T-helper 1 cell treated with Interleukin-12 subunit alpha and Interleukin-12 subunit beta and Interleukin-4 antibody, amounts not matched to agents 30 ng/mL and 1 ng/mL, for 36 hours (primary cell): ENCODE data around the gene USP17L22. TPM values are rescaled to one million over a fixed set of nuclear protein-coding genes. Genes with fewer than 3 reads are reported as not detected.
"Not testable (repeated sequence)": the region's sequence is repeated elsewhere in the genome, so short reads cannot be mapped to it uniquely, and the experiment has no call there.

Experiments used
- intact Hi-C: fragments of 100-400 bp; cut with micrococcal nuclease; formaldehyde crosslinking; loops from one replicate; pipeline ENCODE4 v1.15.1; 2024
- total RNA-seq: library from RNA; stranded (reverse); gene quantifications from 2 replicates; pipeline ENCODE4 v1.2.3, GENCODE V29; 2022

USP17L22 gene, protein sequence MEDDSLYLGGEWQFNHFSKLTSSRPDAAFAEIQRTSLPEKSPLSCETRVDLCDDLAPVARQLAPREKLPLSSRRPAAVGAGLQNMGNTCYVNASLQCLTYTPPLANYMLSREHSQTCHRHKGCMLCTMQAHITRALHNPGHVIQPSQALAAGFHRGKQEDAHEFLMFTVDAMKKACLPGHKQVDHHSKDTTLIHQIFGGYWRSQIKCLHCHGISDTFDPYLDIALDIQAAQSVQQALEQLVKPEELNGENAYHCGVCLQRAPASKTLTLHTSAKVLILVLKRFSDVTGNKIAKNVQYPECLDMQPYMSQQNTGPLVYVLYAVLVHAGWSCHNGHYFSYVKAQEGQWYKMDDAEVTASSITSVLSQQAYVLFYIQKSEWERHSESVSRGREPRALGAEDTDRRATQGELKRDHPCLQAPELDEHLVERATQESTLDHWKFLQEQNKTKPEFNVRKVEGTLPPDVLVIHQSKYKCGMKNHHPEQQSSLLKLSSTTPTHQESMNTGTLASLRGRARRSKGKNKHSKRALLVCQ
- not detected in 2 replicates for total RNA-seq

- intact Hi-C loops: not testable (repeated sequence)
These were observed at the start of gene USP17L22 for GRCh38 chr4:9267319-9267718. TSS of gene USP17L22 (plus strand) at chr4:9267619. CDS start at chr4:9267619, 0 bp downstream.

DNA sequence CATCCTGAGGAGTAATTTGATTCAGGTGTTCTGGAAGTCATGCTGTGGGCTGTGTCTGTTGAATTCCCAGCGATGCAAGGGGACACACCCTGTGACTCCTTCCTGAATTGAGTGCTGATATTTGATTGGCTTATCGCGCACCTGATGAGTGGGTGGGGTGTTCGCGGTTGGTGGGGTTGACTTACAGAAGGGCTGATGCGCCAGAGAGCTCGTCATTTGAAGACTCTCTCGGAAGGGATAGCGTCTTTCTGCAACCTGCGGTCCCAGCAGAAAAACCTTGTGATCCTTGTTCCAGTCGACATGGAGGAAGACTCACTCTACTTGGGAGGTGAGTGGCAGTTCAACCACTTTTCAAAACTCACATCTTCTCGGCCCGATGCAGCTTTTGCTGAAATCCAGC is 47.6 kb upstream of the USP17L22 start, which contains the start of gene USP17L12:
USP17L12 (plus strand) TSS at position 301 of the 400 bp plus-strand sequence; CDS start at position 301, 0 bp downstream.
- intact Hi-C loops: not testable (repeated sequence)

DNA sequence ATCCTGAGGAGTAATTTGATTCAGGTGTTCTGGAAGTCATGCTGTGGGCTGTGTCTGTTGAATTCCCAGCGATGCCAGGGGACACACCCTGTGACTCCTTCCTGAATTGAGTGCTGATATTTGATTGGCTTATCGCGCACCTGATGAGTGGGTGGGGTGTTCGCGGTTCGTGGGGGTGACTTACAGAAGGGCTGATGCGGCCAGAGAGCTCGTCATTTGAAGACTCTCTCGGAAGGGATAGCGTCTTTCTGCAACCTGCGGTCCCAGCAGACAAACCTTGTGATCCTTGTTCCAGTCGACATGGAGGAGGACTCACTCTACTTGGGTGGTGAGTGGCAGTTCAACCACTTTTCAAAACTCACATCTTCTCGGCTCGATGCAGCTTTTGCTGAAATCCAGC is 42.8 kb upstream of the USP17L22 start, which contains the start of gene USP17L13:
USP17L13 (plus strand) TSS at position 301 of the 400 bp plus-strand sequence; CDS start at position 301, 0 bp downstream.
- intact Hi-C loops: not testable (repeated sequence)

GRCh38 chr4:9230249-9230648 is 37.2 kb upstream of the USP17L22 start:
- intact Hi-C loops: not testable (repeated sequence)

GRCh38 chr4:9234085-9234484 is 33.3 kb upstream of the USP17L22 start, which contains the start of gene USP17L15:
TSS of gene USP17L15 (plus strand) at chr4:9234385. CDS start at chr4:9234385, 0 bp downstream.
- intact Hi-C loops: not testable (repeated sequence)

DNA sequence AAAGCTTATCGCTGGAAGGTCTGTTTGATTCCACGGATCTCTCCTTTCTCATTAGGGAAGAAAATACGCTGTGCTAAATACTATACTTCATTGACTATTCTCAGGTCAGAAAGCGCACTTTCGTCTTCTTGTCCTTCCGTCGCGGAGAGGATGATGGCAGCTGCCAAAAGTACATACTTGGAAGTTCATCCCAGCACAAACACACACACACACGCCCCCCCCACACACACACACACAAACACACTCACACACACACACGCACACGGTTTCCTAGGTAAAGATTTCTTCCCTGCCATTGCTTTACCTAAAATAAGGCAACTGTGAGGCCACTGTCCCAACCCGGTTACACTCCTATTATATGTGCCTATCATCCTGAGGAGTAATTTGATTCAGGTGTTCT is 29.0 kb upstream of the USP17L22 start:
- intact Hi-C loops: not testable (repeated sequence)

DNA sequence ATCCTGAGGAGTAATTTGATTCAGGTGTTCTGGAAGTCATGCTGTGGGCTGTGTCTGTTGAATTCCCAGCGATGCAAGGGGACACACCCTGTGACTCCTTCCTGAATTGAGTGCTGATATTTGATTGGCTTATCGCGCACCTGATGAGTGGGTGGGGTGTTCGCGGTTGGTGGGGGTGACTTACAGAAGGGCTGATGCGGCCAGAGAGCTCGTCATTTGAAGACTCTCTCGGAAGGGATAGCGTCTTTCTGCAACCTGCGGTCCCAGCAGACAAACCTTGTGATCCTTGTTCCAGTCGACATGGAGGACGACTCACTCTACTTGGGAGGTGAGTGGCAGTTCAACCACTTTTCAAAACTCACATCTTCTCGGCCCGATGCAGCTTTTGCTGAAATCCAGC is 23.8 kb upstream of the USP17L22 start, which contains the start of gene USP17L17:
USP17L17 (plus strand) TSS at position 301 of the 400 bp plus-strand sequence; CDS start at position 301, 0 bp downstream.
- intact Hi-C loops: not testable (repeated sequence)

DNA sequence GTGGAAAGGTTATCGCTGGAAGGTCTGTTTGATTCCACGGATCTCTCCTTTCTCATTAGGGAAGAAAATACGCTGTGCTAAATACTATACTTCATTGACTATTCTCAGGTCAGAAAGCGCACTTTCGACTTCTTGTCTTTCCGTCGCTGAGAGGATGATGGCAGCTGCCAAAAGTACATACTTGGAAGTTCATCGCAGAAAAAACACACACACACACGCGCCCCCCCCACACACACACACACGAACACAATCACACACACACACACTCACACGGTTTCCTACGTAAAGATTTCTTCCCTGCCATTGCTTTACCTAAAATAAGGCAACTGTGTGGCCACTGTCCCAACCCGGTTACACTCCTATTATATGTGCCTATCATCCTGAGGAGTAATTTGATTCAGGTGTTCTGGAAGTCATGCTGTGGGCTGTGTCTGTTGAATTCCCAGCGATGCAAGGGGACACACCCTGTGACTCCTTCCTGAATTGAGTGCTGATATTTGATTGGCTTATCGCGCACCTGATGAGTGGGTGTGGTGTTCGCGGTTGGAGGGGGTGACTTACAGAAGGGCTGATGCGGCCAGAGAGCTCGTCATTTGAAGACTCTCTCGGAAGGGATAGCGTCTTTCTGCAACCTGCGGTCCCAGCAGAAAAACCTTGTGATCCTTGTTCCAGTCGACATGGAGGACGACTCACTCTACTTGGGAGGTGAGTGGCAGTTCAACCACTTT is 19.3 kb upstream of the USP17L22 start, which contains the start of gene USP17L18:
USP17L18 (plus strand) TSS at position 678 of the 728 bp plus-strand sequence; CDS start at position 678, 0 bp downstream.
- intact Hi-C loops: not testable (repeated sequence)

DNA sequence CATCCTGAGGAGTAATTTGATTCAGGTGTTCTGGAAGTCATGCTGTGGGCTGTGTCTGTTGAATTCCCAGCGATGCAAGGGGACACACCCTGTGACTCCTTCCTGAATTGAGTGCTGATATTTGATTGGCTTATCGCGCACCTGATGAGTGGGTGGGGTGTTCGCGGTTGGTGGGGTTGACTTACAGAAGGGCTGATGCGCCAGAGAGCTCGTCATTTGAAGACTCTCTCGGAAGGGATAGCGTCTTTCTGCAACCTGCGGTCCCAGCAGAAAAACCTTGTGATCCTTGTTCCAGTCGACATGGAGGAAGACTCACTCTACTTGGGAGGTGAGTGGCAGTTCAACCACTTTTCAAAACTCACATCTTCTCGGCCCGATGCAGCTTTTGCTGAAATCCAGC is 14.3 kb upstream of the USP17L22 start, which contains the start of gene USP17L19:
USP17L19 (plus strand) TSS at position 301 of the 400 bp plus-strand sequence; CDS start at position 301, 0 bp downstream.
- intact Hi-C loops: not testable (repeated sequence)

- intact Hi-C loops: not testable (repeated sequence)
These were observed 9.6 kb upstream of the USP17L22 start, which contains the start of gene USP17L20 for GRCh38 chr4:9257824-9258223. TSS of gene USP17L20 (plus strand) at chr4:9258124. CDS start at chr4:9258124, 0 bp downstream.

DNA sequence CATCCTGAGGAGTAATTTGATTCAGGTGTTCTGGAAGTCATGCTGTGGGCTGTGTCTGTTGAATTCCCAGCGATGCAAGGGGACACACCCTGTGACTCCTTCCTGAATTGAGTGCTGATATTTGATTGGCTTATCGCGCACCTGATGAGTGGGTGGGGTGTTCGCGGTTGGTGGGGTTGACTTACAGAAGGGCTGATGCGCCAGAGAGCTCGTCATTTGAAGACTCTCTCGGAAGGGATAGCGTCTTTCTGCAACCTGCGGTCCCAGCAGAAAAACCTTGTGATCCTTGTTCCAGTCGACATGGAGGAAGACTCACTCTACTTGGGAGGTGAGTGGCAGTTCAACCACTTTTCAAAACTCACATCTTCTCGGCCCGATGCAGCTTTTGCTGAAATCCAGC is 4.8 kb upstream of the USP17L22 start, which contains the start of gene USP17L21:
USP17L21 (plus strand) TSS at position 301 of the 400 bp plus-strand sequence; CDS start at position 301, 0 bp downstream.
- intact Hi-C loops: not testable (repeated sequence)

- intact Hi-C loops: not testable (repeated sequence)
These were observed 4.3 kb downstream of the USP17L22 start for GRCh38 chr4:9271719-9272118.

Other genes starting within 250 kb of the USP17L22 start
- gene FAM90A26, start 97.2 kb upstream of the USP17L22 start, total RNA-seq: not detected in 2 replicates
- not detected in 2 replicates for gene USP17L10, start 57.0 kb upstream of the USP17L22 start, total RNA-seq
- not detected in 2 replicates for gene USP17L11, start 52.2 kb upstream of the USP17L22 start, total RNA-seq
- not detected in 2 replicates for gene USP17L12, start 47.5 kb upstream of the USP17L22 start, total RNA-seq
- not detected in 2 replicates for gene USP17L13, start 42.7 kb upstream of the USP17L22 start, total RNA-seq
- gene USP17L15, start 33.2 kb upstream of the USP17L22 start, total RNA-seq: not detected in 2 replicates
- not detected in 2 replicates for gene USP17L17, start 23.7 kb upstream of the USP17L22 start, total RNA-seq
- gene USP17L18, start 19.0 kb upstream of the USP17L22 start, total RNA-seq: not detected in 2 replicates
- gene USP17L19, start 14.2 kb upstream of the USP17L22 start, total RNA-seq: not detected in 2 replicates
- gene USP17L20, start 9.5 kb upstream of the USP17L22 start, total RNA-seq: not detected in 2 replicates
- not detected in 2 replicates for gene USP17L21, start 4.7 kb upstream of the USP17L22 start, total RNA-seq
- not detected in 2 replicates for gene USP17L24, start 57.5 kb downstream of the USP17L22 start, total RNA-seq
- gene USP17L25, start 62.3 kb downstream of the USP17L22 start, total RNA-seq: not detected in 2 replicates
- not detected in 2 replicates for gene USP17L26, start 67.0 kb downstream of the USP17L22 start, total RNA-seq
- not detected in 2 replicates for gene USP17L5, start 71.8 kb downstream of the USP17L22 start, total RNA-seq
- not detected in 2 replicates for gene USP17L27, start 76.5 kb downstream of the USP17L22 start, total RNA-seq
- not detected in 2 replicates for gene USP17L28, start 81.3 kb downstream of the USP17L22 start, total RNA-seq
- gene USP17L29, start 86.0 kb downstream of the USP17L22 start, total RNA-seq: not detected in 2 replicates
- not detected in 2 replicates for gene USP17L30, start 95.5 kb downstream of the USP17L22 start, total RNA-seq
- not detected in 2 replicates for gene DEFB131A, start 176.8 kb downstream of the USP17L22 start, total RNA-seq